Ishikawa (cell line): Measurements from ENCODE around the gene SH2D4B.

ENCODE experiments used
- CEBPB ChIP-seq: IDR thresholded peaks from 2 replicates; pipeline ENCODE4 v1.6.1; 2012
- CREB1 ChIP-seq: IDR thresholded peaks from 2 replicates; pipeline ENCODE4 v1.6.1; 2012; ENCODE audit warnings: low read depth
- EGR1 ChIP-seq: IDR thresholded peaks from 2 replicates; pipeline ENCODE4 v1.6.1; 2012
- EP300 ChIP-seq: IDR thresholded peaks from 2 replicates; pipeline ENCODE4 v1.6.1; 2012; ENCODE audit warnings: borderline replicate concordance
- FOXM1 ChIP-seq: IDR thresholded peaks from 2 replicates; pipeline ENCODE4 v1.6.1; 2012; ENCODE audit warnings: low read depth, borderline replicate concordance
- NFIC ChIP-seq: IDR thresholded peaks from 2 replicates; pipeline ENCODE4 v1.6.1; 2012
- RAD21 ChIP-seq: IDR thresholded peaks from 2 replicates; pipeline ENCODE4 v1.6.1; 2012; ENCODE audit warnings: low read depth
- TAF1 ChIP-seq: IDR thresholded peaks from 2 replicates; pipeline ENCODE4 v1.6.1; 2012; ENCODE audit warnings: low read depth, mild to moderate bottlenecking
- TCF12 ChIP-seq: IDR thresholded peaks from 2 replicates; pipeline ENCODE4 v1.6.1; 2012; ENCODE audit warnings: low read depth
- TEAD4 ChIP-seq: IDR thresholded peaks from 2 replicates; pipeline ENCODE4 v1.6.1; 2012
- YY1 ChIP-seq: IDR thresholded peaks from 2 replicates; pipeline ENCODE4 v1.6.1; 2012; ENCODE audit warnings: low read depth
- ZBTB7A ChIP-seq: IDR thresholded peaks from 2 replicates; pipeline ENCODE4 v1.6.1; 2012; ENCODE audit warnings: low read depth
- TF ChIP-seq, protein P1 (sequence below): IDR thresholded peaks from 2 replicates; pipeline ENCODE4 v1.6.1; 2012
- TF ChIP-seq, protein P2 (sequence below): IDR thresholded peaks from 2 replicates; pipeline ENCODE4 v1.6.1; 2012; ENCODE audit warnings: low read depth, mild to moderate bottlenecking
- TF ChIP-seq, protein P3 (sequence below): IDR thresholded peaks from 2 replicates; pipeline ENCODE4 v1.6.1; 2012

The SH2D4B gene

DNA sequence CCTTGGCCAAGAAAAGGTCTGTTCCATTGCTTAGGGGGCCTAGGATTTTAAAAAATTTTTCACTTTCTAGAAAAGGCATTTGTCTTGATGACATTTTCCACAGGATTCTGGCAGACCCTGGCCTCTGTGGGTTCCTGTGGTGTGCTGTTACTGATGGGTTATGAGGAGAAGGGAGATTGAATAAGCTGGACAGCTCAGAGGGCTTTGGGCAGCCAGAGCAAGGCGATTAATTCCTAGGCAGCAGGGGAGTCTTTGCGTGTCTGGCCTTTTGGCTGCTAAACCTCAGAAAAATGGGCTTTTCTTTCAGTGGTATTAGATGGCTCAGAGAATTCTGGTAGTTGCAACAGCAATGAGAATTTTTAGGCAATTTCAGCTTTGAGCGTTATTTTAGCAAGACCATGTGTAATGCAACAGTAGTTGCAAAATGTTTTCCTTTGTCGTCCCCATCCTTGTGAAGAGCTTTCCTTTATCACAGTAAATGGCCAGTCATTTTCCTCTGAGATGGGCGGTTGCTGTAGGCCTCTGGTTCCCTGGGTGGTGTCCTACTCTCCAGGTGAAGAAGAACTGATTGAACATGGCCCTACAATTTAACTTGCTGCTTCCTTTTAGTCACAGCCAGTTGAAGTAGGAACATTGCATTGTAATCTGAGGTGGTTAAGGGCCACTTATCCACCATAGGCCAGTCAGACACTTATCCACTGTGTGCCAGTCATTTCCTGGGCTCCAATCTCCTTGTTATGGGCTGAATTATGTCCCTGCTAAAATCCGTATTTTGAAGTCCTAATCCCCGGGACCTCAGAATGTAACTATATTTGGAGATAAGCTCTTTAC is 43.2 kb downstream of the SH2D4B start:
- TF ChIP-seq FOXM1 (no peak), EP300 (no peak), TCF12 (no peak), YY1 (no peak), CREB1 (no peak), TAF1 (no peak), TEAD4 (no peak)
- TF ChIP-seq, protein P1, sequence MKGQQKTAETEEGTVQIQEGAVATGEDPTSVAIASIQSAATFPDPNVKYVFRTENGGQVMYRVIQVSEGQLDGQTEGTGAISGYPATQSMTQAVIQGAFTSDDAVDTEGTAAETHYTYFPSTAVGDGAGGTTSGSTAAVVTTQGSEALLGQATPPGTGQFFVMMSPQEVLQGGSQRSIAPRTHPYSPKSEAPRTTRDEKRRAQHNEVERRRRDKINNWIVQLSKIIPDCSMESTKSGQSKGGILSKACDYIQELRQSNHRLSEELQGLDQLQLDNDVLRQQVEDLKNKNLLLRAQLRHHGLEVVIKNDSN: no peak

DNA sequence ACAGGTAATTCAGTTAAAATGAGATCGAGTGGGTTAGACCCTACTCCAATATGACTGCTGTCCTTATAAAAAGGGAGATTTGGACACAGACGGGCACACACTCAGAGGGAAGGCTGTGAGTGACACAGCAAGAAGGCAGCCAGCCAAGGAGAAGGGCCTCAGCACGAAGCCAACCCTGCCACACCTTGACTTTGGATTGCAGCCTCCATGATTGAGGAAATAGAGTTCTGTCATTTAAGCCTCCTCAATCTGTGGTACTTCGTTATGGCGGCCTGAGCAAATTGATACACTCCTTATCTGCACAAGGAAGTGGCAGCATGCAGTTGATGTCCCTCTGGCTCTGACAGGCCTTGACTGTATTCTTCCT is 43.8 kb downstream of the SH2D4B start:
- TF ChIP-seq TEAD4 (no peak), YY1 (no peak), CEBPB (no peak), EP300 (no peak), TAF1 (no peak)

DNA sequence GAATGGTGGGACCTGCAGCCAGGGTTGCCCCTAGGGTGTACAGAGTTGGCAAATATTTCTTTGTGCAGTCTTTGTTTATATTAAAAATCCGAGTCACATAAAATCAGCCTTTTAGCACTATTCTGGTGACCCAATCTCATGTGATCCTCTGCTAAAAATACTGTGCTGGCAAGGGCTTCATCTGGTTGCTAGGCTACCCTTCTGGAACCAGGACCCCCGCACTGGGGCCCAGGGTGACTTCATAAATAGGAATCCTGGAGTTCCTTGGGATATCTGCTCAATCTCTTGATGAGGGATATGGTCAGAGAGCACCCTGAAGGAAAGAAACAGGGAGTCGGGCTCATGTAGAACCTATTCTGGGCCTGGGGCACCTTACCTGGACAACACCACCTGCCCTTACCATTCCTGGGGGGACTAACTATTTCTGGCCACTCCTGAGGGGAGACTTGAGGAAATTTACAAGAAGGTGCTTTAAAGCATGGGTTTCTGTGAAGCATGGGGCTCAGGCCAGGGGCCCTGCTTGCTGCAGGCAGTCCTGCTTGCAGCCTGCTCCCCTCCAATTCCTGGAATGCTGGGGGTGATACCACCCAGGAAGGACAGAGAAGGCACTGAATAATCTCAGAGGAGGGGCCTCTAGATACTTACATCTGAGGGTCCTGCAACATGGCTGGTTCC is 44.7 kb downstream of the SH2D4B start:
- TF ChIP-seq EP300: no peak
- TF ChIP-seq CREB1: no peak
- TF ChIP-seq FOXM1: no peak
- no peak for TF ChIP-seq CEBPB

DNA sequence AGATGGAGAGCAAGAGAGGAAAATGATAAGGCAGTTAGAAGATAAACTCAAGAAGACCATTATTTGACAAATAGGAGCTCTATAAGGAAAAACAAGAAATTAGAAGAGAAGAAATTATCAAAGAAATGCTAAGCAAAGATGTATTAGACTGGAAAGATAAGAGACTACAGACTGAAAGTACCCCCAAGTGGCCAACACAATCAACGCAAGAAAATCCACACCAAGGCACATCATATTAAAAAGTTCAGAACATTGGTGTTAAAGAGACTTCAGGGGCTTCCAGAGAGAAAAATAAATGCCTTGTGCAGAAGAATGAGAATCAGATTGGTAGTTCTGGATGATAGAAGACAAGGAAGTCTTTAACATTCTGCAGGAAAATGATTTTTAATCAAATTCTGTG is 46.0 kb downstream of the SH2D4B start:
- TF ChIP-seq NFIC (no peak), TCF12 (no peak), YY1 (no peak), RAD21 (no peak), TAF1 (no peak)

DNA sequence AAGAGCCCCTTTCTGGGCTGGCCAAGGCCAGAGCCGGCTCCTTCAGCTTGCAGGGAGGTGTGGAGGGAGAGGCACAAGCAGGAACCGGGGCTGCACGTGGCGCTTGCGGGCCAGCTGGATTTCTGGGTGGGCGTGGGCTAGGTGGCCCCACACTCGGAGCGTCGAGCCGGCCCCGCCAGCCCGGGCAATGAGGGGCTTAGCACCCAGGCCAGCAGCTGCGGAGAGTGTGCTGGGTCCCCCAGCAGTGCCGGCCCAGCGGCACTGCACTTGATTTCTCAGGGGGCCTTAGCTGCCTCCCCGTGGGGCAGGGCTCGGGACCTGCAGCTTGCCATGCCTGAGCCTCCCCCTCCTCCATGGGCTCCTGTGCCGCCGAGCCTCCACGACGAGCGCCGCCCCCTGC is 48.1 kb downstream of the SH2D4B start:
- no peak for TF ChIP-seq RAD21
- no peak for TF ChIP-seq EP300
- TF ChIP-seq YY1: no peak
- no peak for TF ChIP-seq TAF1
- TF ChIP-seq ZBTB7A: no peak
- TF ChIP-seq, protein P2, sequence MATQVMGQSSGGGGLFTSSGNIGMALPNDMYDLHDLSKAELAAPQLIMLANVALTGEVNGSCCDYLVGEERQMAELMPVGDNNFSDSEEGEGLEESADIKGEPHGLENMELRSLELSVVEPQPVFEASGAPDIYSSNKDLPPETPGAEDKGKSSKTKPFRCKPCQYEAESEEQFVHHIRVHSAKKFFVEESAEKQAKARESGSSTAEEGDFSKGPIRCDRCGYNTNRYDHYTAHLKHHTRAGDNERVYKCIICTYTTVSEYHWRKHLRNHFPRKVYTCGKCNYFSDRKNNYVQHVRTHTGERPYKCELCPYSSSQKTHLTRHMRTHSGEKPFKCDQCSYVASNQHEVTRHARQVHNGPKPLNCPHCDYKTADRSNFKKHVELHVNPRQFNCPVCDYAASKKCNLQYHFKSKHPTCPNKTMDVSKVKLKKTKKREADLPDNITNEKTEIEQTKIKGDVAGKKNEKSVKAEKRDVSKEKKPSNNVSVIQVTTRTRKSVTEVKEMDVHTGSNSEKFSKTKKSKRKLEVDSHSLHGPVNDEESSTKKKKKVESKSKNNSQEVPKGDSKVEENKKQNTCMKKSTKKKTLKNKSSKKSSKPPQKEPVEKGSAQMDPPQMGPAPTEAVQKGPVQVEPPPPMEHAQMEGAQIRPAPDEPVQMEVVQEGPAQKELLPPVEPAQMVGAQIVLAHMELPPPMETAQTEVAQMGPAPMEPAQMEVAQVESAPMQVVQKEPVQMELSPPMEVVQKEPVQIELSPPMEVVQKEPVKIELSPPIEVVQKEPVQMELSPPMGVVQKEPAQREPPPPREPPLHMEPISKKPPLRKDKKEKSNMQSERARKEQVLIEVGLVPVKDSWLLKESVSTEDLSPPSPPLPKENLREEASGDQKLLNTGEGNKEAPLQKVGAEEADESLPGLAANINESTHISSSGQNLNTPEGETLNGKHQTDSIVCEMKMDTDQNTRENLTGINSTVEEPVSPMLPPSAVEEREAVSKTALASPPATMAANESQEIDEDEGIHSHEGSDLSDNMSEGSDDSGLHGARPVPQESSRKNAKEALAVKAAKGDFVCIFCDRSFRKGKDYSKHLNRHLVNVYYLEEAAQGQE: no peak

DNA sequence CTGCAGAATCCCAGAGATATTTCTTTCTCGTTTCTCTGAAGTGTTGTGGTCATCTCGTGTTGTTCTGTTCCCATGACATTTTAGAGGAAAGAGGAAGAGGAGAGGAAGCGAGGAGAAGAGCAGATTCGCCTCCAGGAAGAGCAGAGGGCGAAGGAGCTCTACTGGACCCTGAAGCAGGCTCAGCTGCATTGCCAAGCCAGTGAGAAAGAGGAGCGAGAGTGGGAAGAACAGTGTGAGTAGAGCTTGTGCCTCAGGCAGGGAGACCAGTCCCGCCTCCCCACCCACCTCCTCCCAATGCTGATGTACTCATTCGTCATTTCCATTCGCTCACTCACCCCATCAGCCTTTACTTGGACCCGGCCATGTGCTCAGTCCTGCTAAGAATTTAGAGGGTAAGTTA is 50.8 kb downstream of the SH2D4B start:
- TF ChIP-seq TCF12 (no peak), YY1 (no peak), EP300 (no peak), CREB1 (no peak), ZBTB7A (no peak), NFIC (no peak), RAD21 (no peak), TEAD4 (no peak), CEBPB (no peak)
- TF ChIP-seq, protein P2: no peak
- TF ChIP-seq, protein P1: no peak

DNA sequence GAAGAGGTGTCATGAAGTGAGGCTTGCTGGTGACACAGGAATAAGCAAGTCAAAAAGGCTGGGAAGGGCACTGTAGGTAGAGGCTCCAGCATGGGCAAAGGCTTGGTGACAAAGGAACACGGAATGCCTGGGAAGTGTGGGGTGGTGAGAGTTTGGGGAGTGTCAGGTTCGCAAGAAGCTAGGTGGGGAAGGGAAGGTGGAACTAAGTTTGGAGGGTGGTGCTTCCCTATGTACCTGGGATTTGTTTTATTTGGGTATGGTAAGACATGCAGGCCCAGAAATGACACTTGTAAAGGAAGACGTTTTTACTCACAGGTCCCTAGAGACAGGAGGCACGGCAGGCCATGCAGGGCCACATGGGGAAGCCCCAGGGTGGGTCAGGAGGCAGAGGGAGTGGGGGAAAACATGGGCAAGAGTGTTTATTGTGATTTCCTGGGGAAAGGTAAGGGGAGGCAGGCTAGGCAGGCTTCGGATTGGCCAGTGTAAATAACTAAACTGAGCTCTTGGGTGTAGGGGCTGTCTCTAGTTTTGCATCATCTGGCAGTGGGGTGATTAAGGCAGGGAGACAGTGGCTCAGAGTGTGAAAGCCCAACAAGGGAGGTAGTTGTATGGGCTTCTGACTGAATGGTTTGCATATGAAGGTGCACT is 52.1 kb downstream of the SH2D4B start:
- no peak for TF ChIP-seq RAD21
- TF ChIP-seq CEBPB: no peak
- TF ChIP-seq NFIC: no peak
- TF ChIP-seq FOXM1: no peak
- TF ChIP-seq ZBTB7A: no peak
- no peak for TF ChIP-seq YY1
- TF ChIP-seq, protein P2: no peak
- no peak for TF ChIP-seq TCF12
- no peak for TF ChIP-seq EGR1
- TF ChIP-seq EP300: no peak
- no peak for TF ChIP-seq CREB1
- TF ChIP-seq, protein P1: no peak
- no peak for TF ChIP-seq TEAD4
- TF ChIP-seq TAF1: no peak
- TF ChIP-seq, protein P3, sequence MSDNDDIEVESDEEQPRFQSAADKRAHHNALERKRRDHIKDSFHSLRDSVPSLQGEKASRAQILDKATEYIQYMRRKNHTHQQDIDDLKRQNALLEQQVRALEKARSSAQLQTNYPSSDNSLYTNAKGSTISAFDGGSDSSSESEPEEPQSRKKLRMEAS: no peak
